HEK293 (cell line): Measurements from ENCODE around the gene AP3S2.

Experiments used
- KLF10 ChIP-seq: fragments of 450-650 bp; IDR thresholded peaks from 2 replicates; pipeline ENCODE4 v1.5.1; 2018; ENCODE audit warnings: missing biosample characterization, mild to moderate bottlenecking, missing genetic modification characterization
- MYNN ChIP-seq: fragments of 450-650 bp; formaldehyde crosslinking; IDR thresholded peaks from 2 replicates; pipeline ENCODE4 v1.5.1; 2016; ENCODE audit warnings: missing biosample characterization, missing genetic modification characterization, borderline replicate concordance
- ZNF114 ChIP-seq: fragments of 450-650 bp; formaldehyde crosslinking; IDR thresholded peaks from 2 replicates; pipeline ENCODE4 v1.5.0; 2017; ENCODE audit warnings: missing biosample characterization, missing genetic modification characterization
- ZNF140 ChIP-seq: fragments of 450-650 bp; formaldehyde crosslinking; IDR thresholded peaks from 2 replicates; pipeline ENCODE4 v1.5.1; 2016; ENCODE audit warnings: missing biosample characterization, missing genetic modification characterization
- ZNF24 ChIP-seq: fragments of 450-650 bp; formaldehyde crosslinking; IDR thresholded peaks from 2 replicates; pipeline ENCODE4 v1.5.1; 2016; ENCODE audit warnings: missing biosample characterization, missing genetic modification characterization
- ZNF660 ChIP-seq: fragments of 450-650 bp; IDR thresholded peaks from 2 replicates; pipeline ENCODE4 v1.5.1; 2018; ENCODE audit warnings: missing biosample characterization, mild to moderate bottlenecking, missing genetic modification characterization
- ZNF792 ChIP-seq: fragments of 450-650 bp; formaldehyde crosslinking; IDR thresholded peaks from 2 replicates; pipeline ENCODE4 v1.5.1; 2016; ENCODE audit warnings: missing biosample characterization, missing genetic modification characterization
- TF ChIP-seq, protein P1 (sequence below): fragments of 450-650 bp; formaldehyde crosslinking; IDR thresholded peaks from 2 replicates; pipeline ENCODE4 v1.5.1; 2016; ENCODE audit warnings: missing biosample characterization, missing genetic modification characterization

GRCh38 chr15:89917442-89918101, 23.8 kb upstream of the AP3S2 start:
- TF ChIP-seq ZNF24 (tag by site-specific recombination) (no peak), KLF10 (tag by site-specific recombination) (no peak), ZNF660 (tag by site-specific recombination) (no peak), ZNF792 (tag by site-specific recombination) (no peak), ZNF114 (tag by site-specific recombination) (no peak), ZNF140 (tag by site-specific recombination) (no peak), MYNN (tag by site-specific recombination) (no peak)
- TF ChIP-seq, protein P1, sequence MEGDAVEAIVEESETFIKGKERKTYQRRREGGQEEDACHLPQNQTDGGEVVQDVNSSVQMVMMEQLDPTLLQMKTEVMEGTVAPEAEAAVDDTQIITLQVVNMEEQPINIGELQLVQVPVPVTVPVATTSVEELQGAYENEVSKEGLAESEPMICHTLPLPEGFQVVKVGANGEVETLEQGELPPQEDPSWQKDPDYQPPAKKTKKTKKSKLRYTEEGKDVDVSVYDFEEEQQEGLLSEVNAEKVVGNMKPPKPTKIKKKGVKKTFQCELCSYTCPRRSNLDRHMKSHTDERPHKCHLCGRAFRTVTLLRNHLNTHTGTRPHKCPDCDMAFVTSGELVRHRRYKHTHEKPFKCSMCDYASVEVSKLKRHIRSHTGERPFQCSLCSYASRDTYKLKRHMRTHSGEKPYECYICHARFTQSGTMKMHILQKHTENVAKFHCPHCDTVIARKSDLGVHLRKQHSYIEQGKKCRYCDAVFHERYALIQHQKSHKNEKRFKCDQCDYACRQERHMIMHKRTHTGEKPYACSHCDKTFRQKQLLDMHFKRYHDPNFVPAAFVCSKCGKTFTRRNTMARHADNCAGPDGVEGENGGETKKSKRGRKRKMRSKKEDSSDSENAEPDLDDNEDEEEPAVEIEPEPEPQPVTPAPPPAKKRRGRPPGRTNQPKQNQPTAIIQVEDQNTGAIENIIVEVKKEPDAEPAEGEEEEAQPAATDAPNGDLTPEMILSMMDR (tag by site-specific recombination), result no peak
